ENCODE measurements around the gene CTXN1.
A peak's percentile ranks its signal among the peaks of the same experiment; 100 is the strongest.

The CTXN1 gene

DNA sequence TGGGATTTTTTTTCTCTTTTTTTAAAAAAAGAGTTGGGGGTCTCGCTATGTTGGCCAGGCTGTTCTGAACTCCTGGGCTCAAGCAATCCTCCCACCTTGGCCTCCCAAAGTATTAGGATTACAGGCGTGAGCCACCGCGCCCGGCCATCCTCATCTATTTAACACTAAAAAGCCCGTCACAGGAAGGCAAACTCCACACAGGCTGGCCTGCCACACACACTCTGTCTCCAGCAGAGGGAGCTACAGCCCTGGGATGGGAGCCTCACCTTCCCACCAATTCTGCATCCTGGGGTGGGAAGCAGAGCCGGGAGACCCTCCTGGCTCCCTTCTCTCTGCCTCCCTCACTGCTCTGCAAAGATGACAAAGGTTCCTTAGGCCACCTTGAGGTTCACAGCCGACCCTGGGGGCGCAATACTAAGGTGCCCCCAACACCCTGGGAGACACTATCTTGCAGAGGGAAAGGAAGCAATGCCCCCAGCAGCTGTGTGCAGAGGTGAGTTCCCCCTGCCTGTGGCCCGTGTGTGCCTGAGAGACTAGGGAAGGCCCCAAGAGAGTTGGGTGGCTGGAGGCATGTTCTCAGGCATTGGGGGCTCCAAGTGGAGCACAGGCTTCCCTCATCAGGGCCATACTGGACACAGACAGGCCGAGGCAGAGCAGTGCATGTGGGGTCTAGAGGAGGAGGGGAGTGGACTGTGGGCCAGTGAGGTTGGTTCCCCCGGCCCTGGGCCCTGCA lies 44.9 kb upstream of the CTXN1 start (continued):
- TF ChIP-seq, protein P1, sequence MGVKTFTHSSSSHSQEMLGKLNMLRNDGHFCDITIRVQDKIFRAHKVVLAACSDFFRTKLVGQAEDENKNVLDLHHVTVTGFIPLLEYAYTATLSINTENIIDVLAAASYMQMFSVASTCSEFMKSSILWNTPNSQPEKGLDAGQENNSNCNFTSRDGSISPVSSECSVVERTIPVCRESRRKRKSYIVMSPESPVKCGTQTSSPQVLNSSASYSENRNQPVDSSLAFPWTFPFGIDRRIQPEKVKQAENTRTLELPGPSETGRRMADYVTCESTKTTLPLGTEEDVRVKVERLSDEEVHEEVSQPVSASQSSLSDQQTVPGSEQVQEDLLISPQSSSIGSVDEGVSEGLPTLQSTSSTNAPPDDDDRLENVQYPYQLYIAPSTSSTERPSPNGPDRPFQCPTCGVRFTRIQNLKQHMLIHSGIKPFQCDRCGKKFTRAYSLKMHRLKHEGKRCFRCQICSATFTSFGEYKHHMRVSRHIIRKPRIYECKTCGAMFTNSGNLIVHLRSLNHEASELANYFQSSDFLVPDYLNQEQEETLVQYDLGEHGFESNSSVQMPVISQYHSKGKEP (tag by site-specific recombination; IDR thresholded peaks at IDR 0.05), result no peak
- TF ChIP-seq KLF9 (tag by site-specific recombination; IDR thresholded peaks at IDR 0.05; ENCODE audit: low read depth), result no peak
- no peak for TF ChIP-seq ZNF621 (tag by site-specific recombination; IDR thresholded peaks at IDR 0.05)
- TF ChIP-seq, protein P2, sequence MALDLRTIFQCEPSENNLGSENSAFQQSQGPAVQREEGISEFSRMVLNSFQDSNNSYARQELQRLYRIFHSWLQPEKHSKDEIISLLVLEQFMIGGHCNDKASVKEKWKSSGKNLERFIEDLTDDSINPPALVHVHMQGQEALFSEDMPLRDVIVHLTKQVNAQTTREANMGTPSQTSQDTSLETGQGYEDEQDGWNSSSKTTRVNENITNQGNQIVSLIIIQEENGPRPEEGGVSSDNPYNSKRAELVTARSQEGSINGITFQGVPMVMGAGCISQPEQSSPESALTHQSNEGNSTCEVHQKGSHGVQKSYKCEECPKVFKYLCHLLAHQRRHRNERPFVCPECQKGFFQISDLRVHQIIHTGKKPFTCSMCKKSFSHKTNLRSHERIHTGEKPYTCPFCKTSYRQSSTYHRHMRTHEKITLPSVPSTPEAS (tag by site-specific recombination; IDR thresholded peaks at IDR 0.05), result no peak
- no peak for TF ChIP-seq YY1 (tag by site-specific recombination; IDR thresholded peaks at IDR 0.05)
- TF ChIP-seq GLIS2 (tag by site-specific recombination; IDR thresholded peaks at IDR 0.05), result peak; percentile 51
- TF ChIP-seq ZNF660 (tag by site-specific recombination; IDR thresholded peaks at IDR 0.05), result 0 out of 2 replicates have a peak, but pooled peaks have one; percentile 26
- TF ChIP-seq, protein P3, sequence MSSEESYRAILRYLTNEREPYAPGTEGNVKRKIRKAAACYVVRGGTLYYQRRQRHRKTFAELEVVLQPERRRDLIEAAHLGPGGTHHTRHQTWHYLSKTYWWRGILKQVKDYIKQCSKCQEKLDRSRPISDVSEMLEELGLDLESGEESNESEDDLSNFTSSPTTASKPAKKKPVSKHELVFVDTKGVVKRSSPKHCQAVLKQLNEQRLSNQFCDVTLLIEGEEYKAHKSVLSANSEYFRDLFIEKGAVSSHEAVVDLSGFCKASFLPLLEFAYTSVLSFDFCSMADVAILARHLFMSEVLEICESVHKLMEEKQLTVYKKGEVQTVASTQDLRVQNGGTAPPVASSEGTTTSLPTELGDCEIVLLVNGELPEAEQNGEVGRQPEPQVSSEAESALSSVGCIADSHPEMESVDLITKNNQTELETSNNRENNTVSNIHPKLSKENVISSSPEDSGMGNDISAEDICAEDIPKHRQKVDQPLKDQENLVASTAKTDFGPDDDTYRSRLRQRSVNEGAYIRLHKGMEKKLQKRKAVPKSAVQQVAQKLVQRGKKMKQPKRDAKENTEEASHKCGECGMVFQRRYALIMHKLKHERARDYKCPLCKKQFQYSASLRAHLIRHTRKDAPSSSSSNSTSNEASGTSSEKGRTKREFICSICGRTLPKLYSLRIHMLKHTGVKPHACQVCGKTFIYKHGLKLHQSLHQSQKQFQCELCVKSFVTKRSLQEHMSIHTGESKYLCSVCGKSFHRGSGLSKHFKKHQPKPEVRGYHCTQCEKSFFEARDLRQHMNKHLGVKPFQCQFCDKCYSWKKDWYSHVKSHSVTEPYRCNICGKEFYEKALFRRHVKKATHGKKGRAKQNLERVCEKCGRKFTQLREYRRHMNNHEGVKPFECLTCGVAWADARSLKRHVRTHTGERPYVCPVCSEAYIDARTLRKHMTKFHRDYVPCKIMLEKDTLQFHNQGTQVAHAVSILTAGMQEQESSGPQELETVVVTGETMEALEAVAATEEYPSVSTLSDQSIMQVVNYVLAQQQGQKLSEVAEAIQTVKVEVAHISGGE (tag by site-specific recombination; conservative IDR thresholded peaks at IDR 0.05; ENCODE audit: low read depth), result no peak
- TF ChIP-seq ZNF24 (tag by site-specific recombination; IDR thresholded peaks at IDR 0.05), result no peak
- no peak for TF ChIP-seq ZNF211 (tag by site-specific recombination; IDR thresholded peaks at IDR 0.05; ENCODE audit: low read depth)
- TF ChIP-seq IKZF3 (tag by site-specific recombination; IDR thresholded peaks at IDR 0.05), result 0 out of 2 replicates have a peak, but pooled peaks have one; percentile 39
- TF ChIP-seq OSR2 (tag by site-specific recombination; IDR thresholded peaks at IDR 0.05), result no peak
- TF ChIP-seq, protein P4, sequence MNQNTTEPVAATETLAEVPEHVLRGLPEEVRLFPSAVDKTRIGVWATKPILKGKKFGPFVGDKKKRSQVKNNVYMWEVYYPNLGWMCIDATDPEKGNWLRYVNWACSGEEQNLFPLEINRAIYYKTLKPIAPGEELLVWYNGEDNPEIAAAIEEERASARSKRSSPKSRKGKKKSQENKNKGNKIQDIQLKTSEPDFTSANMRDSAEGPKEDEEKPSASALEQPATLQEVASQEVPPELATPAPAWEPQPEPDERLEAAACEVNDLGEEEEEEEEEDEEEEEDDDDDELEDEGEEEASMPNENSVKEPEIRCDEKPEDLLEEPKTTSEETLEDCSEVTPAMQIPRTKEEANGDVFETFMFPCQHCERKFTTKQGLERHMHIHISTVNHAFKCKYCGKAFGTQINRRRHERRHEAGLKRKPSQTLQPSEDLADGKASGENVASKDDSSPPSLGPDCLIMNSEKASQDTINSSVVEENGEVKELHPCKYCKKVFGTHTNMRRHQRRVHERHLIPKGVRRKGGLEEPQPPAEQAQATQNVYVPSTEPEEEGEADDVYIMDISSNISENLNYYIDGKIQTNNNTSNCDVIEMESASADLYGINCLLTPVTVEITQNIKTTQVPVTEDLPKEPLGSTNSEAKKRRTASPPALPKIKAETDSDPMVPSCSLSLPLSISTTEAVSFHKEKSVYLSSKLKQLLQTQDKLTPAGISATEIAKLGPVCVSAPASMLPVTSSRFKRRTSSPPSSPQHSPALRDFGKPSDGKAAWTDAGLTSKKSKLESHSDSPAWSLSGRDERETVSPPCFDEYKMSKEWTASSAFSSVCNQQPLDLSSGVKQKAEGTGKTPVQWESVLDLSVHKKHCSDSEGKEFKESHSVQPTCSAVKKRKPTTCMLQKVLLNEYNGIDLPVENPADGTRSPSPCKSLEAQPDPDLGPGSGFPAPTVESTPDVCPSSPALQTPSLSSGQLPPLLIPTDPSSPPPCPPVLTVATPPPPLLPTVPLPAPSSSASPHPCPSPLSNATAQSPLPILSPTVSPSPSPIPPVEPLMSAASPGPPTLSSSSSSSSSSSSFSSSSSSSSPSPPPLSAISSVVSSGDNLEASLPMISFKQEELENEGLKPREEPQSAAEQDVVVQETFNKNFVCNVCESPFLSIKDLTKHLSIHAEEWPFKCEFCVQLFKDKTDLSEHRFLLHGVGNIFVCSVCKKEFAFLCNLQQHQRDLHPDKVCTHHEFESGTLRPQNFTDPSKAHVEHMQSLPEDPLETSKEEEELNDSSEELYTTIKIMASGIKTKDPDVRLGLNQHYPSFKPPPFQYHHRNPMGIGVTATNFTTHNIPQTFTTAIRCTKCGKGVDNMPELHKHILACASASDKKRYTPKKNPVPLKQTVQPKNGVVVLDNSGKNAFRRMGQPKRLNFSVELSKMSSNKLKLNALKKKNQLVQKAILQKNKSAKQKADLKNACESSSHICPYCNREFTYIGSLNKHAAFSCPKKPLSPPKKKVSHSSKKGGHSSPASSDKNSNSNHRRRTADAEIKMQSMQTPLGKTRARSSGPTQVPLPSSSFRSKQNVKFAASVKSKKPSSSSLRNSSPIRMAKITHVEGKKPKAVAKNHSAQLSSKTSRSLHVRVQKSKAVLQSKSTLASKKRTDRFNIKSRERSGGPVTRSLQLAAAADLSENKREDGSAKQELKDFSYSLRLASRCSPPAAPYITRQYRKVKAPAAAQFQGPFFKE (tag by site-specific recombination; IDR thresholded peaks at IDR 0.05; ENCODE audit: borderline replicate concordance), result no peak
- no peak for TF ChIP-seq ZNF132 (tag by site-specific recombination; IDR thresholded peaks at IDR 0.05; ENCODE audit: borderline replicate concordance)
- no peak for TF ChIP-seq ZNF830 (tag by site-specific recombination; IDR thresholded peaks at IDR 0.05; ENCODE audit: low read depth)
- no peak for TF ChIP-seq ZFP37 (tag by site-specific recombination; IDR thresholded peaks at IDR 0.05)
